ENCODE data around the gene LY9. TPM values are rescaled to one million over a fixed set of nuclear protein-coding genes. Genes with fewer than 3 reads are reported as not detected.

Gene LY9
- total RNA-seq, 2 experiments from 2014 or later, result 4.8 to 4.9 TPM

- Mint-ChIP-seq H3K9me3 (peaks cover 19% of the 10 kb centered on the region), H3K4me1 (ENCODE audit: low read depth) (peaks cover 72% of the 10 kb centered on the region), H3K27ac (peak overlapping the region; percentile 70), H3K4me3 (no peak overlapping the region), H3K27me3 (no peaks in the 10 kb centered on the region), H3K36me3 (peaks cover 28% of the 10 kb centered on the region)
- POLR2A ChIA-PET, result no interaction called here
- CTCF ChIA-PET, result interaction anchor here (1.0 to 6.2 kb wide), 10 partner anchors 8 to 149 kb away, joined by 3 to 46 read pairs (median 6); partner anchors contain the start of genes CD244, ITLN2 and LY9
- intact Hi-C loops (cut with micrococcal nuclease), result loop anchor here (1.0 kb wide), 1 partner anchor 10 kb away; the partner anchor contains the start of gene LY9
- no peak for DNase-seq
These were observed 10.2 kb downstream of the LY9 start for GRCh38 chr1:160806109-160806665.

- H3K36me3 Mint-ChIP-seq, result peaks cover 27% of the 10 kb centered on the region
- H3K9me3 Mint-ChIP-seq, result peaks cover 19% of the 10 kb centered on the region
- DNase-seq, result no peak
- CTCF ChIA-PET, result interaction anchor here (0.6 to 6.2 kb wide), 12 partner anchors 9 to 330 kb away, joined by 3 to 46 read pairs (median 6); partner anchors contain the start of genes CD244, ITLN2 and LY9
- POLR2A ChIA-PET, result no interaction called here
- H3K4me3 Mint-ChIP-seq, result no peak overlapping the region
- intact Hi-C loops (cut with micrococcal nuclease), result loop anchor here (1.0 kb wide), 1 partner anchor 10 kb away; the partner anchor contains the start of gene LY9
- H3K27me3 Mint-ChIP-seq, result no peaks in the 10 kb centered on the region
- no peak overlapping the region for H3K27ac Mint-ChIP-seq
- H3K4me1 Mint-ChIP-seq (ENCODE audit: low read depth), result peaks cover 72% of the 10 kb centered on the region
These were observed 10.8 kb downstream of the LY9 start for GRCh38 chr1:160806784-160807183.

- Mint-ChIP-seq H3K27ac (no peak overlapping the region), H3K9me3 (peaks cover 19% of the 10 kb centered on the region), H3K27me3 (no peaks in the 10 kb centered on the region), H3K4me1 (ENCODE audit: low read depth) (peaks cover 76% of the 10 kb centered on the region), H3K36me3 (peaks cover 27% of the 10 kb centered on the region), H3K4me3 (no peak overlapping the region)
- ChIA-PET CTCF (interaction anchor here (0.6 to 6.2 kb wide), 14 partner anchors 9 to 330 kb away, joined by 3 to 46 read pairs (median 6); partner anchors contain the start of genes CD244, ITLN2 and LY9), POLR2A (no interaction called here)
- intact Hi-C loops (cut with micrococcal nuclease), result no loop called here
- DNase-seq, result no peak
These were observed 11.3 kb downstream of the LY9 start for GRCh38 chr1:160807247-160807646.

- ChIA-PET CTCF (interaction anchor here (1.1 to 6.2 kb wide), 5 partner anchors 12 to 85 kb away, joined by 3 to 46 read pairs (median 7); partner anchors contain the start of gene LY9), POLR2A (no interaction called here)
- intact Hi-C loops (cut with micrococcal nuclease), result no loop called here
- H3K4me3 Mint-ChIP-seq, result no peak overlapping the region
- peaks cover 25% of the 10 kb centered on the region for H3K36me3 Mint-ChIP-seq
- no peak overlapping the region for H3K27ac Mint-ChIP-seq
- H3K27me3 Mint-ChIP-seq, result no peaks in the 10 kb centered on the region
- H3K4me1 Mint-ChIP-seq (ENCODE audit: low read depth), result peaks cover 75% of the 10 kb centered on the region
- DNase-seq, result no peak
- H3K9me3 Mint-ChIP-seq, result peaks cover 19% of the 10 kb centered on the region
These were observed 11.8 kb downstream of the LY9 start for GRCh38 chr1:160807738-160808137.

- POLR2A ChIA-PET, result no interaction called here
These were observed 12.3 kb downstream of the LY9 start for GRCh38 chr1:160808289-160808688.

GRCh38 chr1:160810486-160810885, 14.5 kb downstream of the LY9 start:
- no peak overlapping the region for H3K4me3 Mint-ChIP-seq
- no peak for DNase-seq
- no peak overlapping the region for H3K27ac Mint-ChIP-seq
- ChIA-PET POLR2A (no interaction called here), CTCF (interaction anchor here (1.5 kb wide), 1 partner anchor 33 kb away, joined by 8 read pairs; no protein-coding TSS in a partner anchor)
- H3K4me1 Mint-ChIP-seq (ENCODE audit: low read depth), result peaks cover 61% of the 10 kb centered on the region
- H3K9me3 Mint-ChIP-seq, result peaks cover 19% of the 10 kb centered on the region
- intact Hi-C loops (cut with micrococcal nuclease), result loop anchor here (5.0 kb wide), 2 partner anchors 33 to 83 kb away; no protein-coding TSS in a partner anchor
- H3K36me3 Mint-ChIP-seq, result peaks cover 18% of the 10 kb centered on the region
- no peaks in the 10 kb centered on the region for H3K27me3 Mint-ChIP-seq

More at GRCh38 chr1:160808289-160808688, 12.3 kb downstream of the LY9 start:
- intact Hi-C loops (cut with micrococcal nuclease), result no loop called here
- H3K27ac Mint-ChIP-seq, result no peak overlapping the region
- no peak for DNase-seq
- peaks cover 23% of the 10 kb centered on the region for H3K36me3 Mint-ChIP-seq
- no peak overlapping the region for H3K4me3 Mint-ChIP-seq
- H3K27me3 Mint-ChIP-seq, result no peaks in the 10 kb centered on the region
- peaks cover 19% of the 10 kb centered on the region for H3K9me3 Mint-ChIP-seq
- peaks cover 76% of the 10 kb centered on the region for H3K4me1 Mint-ChIP-seq (ENCODE audit: low read depth)
- CTCF ChIA-PET, result interaction anchor here (1.1 to 6.2 kb wide), 5 partner anchors 13 to 86 kb away, joined by 3 to 46 read pairs (median 7); partner anchors contain the start of gene LY9

- no peak overlapping the region for H3K27ac Mint-ChIP-seq
- CTCF ChIA-PET, result interaction anchor here (1.5 to 2.2 kb wide), 3 partner anchors 24 to 43 kb away, joined by 5 to 11 read pairs (median 8); no protein-coding TSS in a partner anchor
- H3K27me3 Mint-ChIP-seq, result no peaks in the 10 kb centered on the region
- no peak for DNase-seq
- H3K9me3 Mint-ChIP-seq, result peaks cover 14% of the 10 kb centered on the region
- H3K4me1 Mint-ChIP-seq (ENCODE audit: low read depth), result peaks cover 56% of the 10 kb centered on the region
- no peak overlapping the region for H3K4me3 Mint-ChIP-seq
- H3K36me3 Mint-ChIP-seq, result peaks cover 15% of the 10 kb centered on the region
- intact Hi-C loops (cut with micrococcal nuclease), result loop anchor here (5.0 kb wide), 2 partner anchors 34 to 84 kb away; no protein-coding TSS in a partner anchor
- POLR2A ChIA-PET, result interaction anchor here (0.6 kb wide), 1 partner anchor 277 kb away, joined by 4 read pairs; no protein-coding TSS in a partner anchor
These were observed 15.2 kb downstream of the LY9 start for GRCh38 chr1:160811147-160811546.

GRCh38 chr1:160813215-160813614, 17.2 kb downstream of the LY9 start:
- peaks cover 38% of the 10 kb centered on the region for H3K4me1 Mint-ChIP-seq (ENCODE audit: low read depth)
- CTCF ChIA-PET, result interaction anchor here (2.2 kb wide), 1 partner anchor 22 kb away, joined by 11 read pairs; no protein-coding TSS in a partner anchor

GRCh38 chr1:160814316-160814715, 18.3 kb downstream of the LY9 start:
- ChIA-PET CTCF (interaction anchor here (2.0 kb wide), 1 partner anchor 16 kb away, joined by 4 read pairs; no protein-coding TSS in a partner anchor), POLR2A (no interaction called here)
- no peak overlapping the region for H3K27ac Mint-ChIP-seq
- peaks cover 33% of the 10 kb centered on the region for H3K4me1 Mint-ChIP-seq (ENCODE audit: low read depth)
- DNase-seq, result no peak
- peaks cover 2% of the 10 kb centered on the region for H3K36me3 Mint-ChIP-seq
- intact Hi-C loops (cut with micrococcal nuclease), result loop anchor here (5.0 kb wide), 2 partner anchors 37 to 87 kb away; no protein-coding TSS in a partner anchor
- no peak overlapping the region for H3K4me3 Mint-ChIP-seq
- no peaks in the 10 kb centered on the region for H3K9me3 Mint-ChIP-seq
- H3K27me3 Mint-ChIP-seq, result no peaks in the 10 kb centered on the region

More at GRCh38 chr1:160813215-160813614, 17.2 kb downstream of the LY9 start:
- Mint-ChIP-seq H3K27me3 (no peaks in the 10 kb centered on the region), H3K9me3 (no peaks in the 10 kb centered on the region), H3K4me3 (no peak overlapping the region), H3K27ac (no peak overlapping the region), H3K36me3 (peaks cover 2% of the 10 kb centered on the region)
- DNase-seq, result peak; percentile 33
- intact Hi-C loops (cut with micrococcal nuclease), result loop anchor here (5.0 kb wide), 2 partner anchors 36 to 86 kb away; no protein-coding TSS in a partner anchor
- POLR2A ChIA-PET, result interaction anchor here (0.7 kb wide), 1 partner anchor 25 kb away, joined by 3 read pairs; no protein-coding TSS in a partner anchor

GRCh38 chr1:160814856-160815255, 18.9 kb downstream of the LY9 start:
- peaks cover 31% of the 10 kb centered on the region for H3K4me1 Mint-ChIP-seq (ENCODE audit: low read depth)
- intact Hi-C loops (cut with micrococcal nuclease), result loop anchor here (5.0 kb wide), 2 partner anchors 38 to 88 kb away; no protein-coding TSS in a partner anchor
- no peaks in the 10 kb centered on the region for H3K9me3 Mint-ChIP-seq
- H3K27me3 Mint-ChIP-seq, result no peaks in the 10 kb centered on the region
- no peak overlapping the region for H3K4me3 Mint-ChIP-seq
- no peak for DNase-seq
- H3K36me3 Mint-ChIP-seq, result peaks cover 2% of the 10 kb centered on the region
- ChIA-PET CTCF (interaction anchor here (1.0 to 2.0 kb wide), 2 partner anchors 15 to 17 kb away, joined by 4 to 5 read pairs; no protein-coding TSS in a partner anchor), POLR2A (no interaction called here)
- no peak overlapping the region for H3K27ac Mint-ChIP-seq

GRCh38 chr1:160818207-160818937, 22.4 kb downstream of the LY9 start:
- Mint-ChIP-seq H3K27me3 (no peaks in the 10 kb centered on the region), H3K27ac (no peak overlapping the region), H3K9me3 (no peaks in the 10 kb centered on the region), H3K4me3 (no peak overlapping the region), H3K36me3 (no peaks in the 10 kb centered on the region), H3K4me1 (ENCODE audit: low read depth) (peaks cover 4% of the 10 kb centered on the region)
- CTCF ChIA-PET, result interaction anchor here (1.0 to 2.1 kb wide), 6 partner anchors 11 to 145 kb away, joined by 3 to 18 read pairs (median 7); no protein-coding TSS in a partner anchor
- intact Hi-C loops (cut with micrococcal nuclease), result no loop called here
- no peak for DNase-seq
- POLR2A ChIA-PET, result no interaction called here

Data from activated CD4-positive, alpha-beta memory T cell treated with anti-CD3 and anti-CD28 coated beads for 36 hours (primary cell).